Ovary (tissue), 3 donors: Measurements from ENCODE around the gene MPPED1.

ENCODE experiments used
- CTCF ChIP-seq, 3 donors: fragments of 450-650 bp in 2 of 3; fragments of 200-600 bp in 1 of 3; IDR thresholded peaks; one replicate each; pipeline versions ENCODE4 v1.5.1 to v1.8.0; 2016 to 2022; ENCODE audit warnings: antibody characterized with exemption in 3 of 3, mild to moderate bottlenecking in 1 of 3
- EP300 ChIP-seq: sonication (generic); formaldehyde crosslinking; IDR thresholded peaks from one replicate; pipeline ENCODE4 v1.6.1; 2017; ENCODE audit warnings: antibody characterized with exemption
- POLR2A ChIP-seq: fragments of 450-650 bp; IDR thresholded peaks from one replicate; pipeline ENCODE4 v1.6.1; 2017; ENCODE audit warnings: antibody characterized with exemption, mild to moderate bottlenecking, moderate library complexity
- donor health status: DM: no; HTN: no; CAD: no.

GRCh38 chr22:43474161-43475101 lies 62.6 kb downstream of the MPPED1 start:
- no peak for TF ChIP-seq CTCF (IDR thresholded peaks at IDR 0.05)
- no peak for TF ChIP-seq POLR2A
- TF ChIP-seq EP300, result no peak
